ENCODE results near the gene MMP24OS. TPM values are rescaled to one million over a fixed set of nuclear protein-coding genes. Genes with fewer than 3 reads are reported as not detected.

MMP24OS gene
- total and polyA plus RNA-seq, 2 donors (not counting 1 experiment from before 2014, with no cell fraction given): 36.3 to 57.0 TPM

GRCh38 chr20:35302421-35303335, 24.8 kb upstream of the MMP24OS start:
- CTCF ChIA-PET: interaction anchor here (0.8 to 6.1 kb wide), 23 partner anchors 8 to 990 kb away, joined by 3 to 63 read pairs (median 3); partner anchors contain the start of genes EIF6, MMP24OS and NCOA6
- H3K79me2 ChIP-seq (ENCODE audit: control insufficient read depth, insufficient read depth, low read length): no peaks in the 10 kb centered on the region
- no peak overlapping the region for H3K4me3 Mint-ChIP-seq
- DNase-seq (no peak), ATAC-seq (ENCODE audit: low read depth) (no peak)
- intact Hi-C loops (cut with micrococcal nuclease): loop anchor here (1.0 to 10.0 kb wide), 3 partner anchors 27 to 580 kb away; no protein-coding TSS in a partner anchor
- H3K4me1 ChIP-seq (ENCODE audit: control insufficient read depth in 2 of 2, insufficient read depth in 2 of 2, low read length in 2 of 2): peaks cover 0 to 7% of the 10 kb centered on the region in 2 donors
- peaks cover 0 to 5% of the 10 kb centered on the region in 2 experiments for H3K36me3 ChIP-seq (replicated peaks in 1 of 2; ENCODE audit: control extremely low read depth in 1 of 2, control insufficient read depth in 1 of 2, extremely low read depth in 1 of 2, insufficient read depth in 2 of 2, low read length in 1 of 2)
- 90% methylated on average over 2 of the region's 6 CpGs for WGBS (ENCODE audit: insufficient coverage)
- no peaks in the 10 kb centered on the region for H3K9me3 Mint-ChIP-seq (ENCODE audit: insufficient read depth)
- no peak overlapping the region for H3K4me3 ChIP-seq (ENCODE audit: control extremely low read depth in 1 of 5, extremely low read depth in 1 of 5, insufficient read depth in 1 of 5, low read depth in 2 of 5, low read length in 4 of 5)
- TF ChIP-seq CTCF (IDR thresholded peaks at IDR 0.05): no peak
- no peak for TF ChIP-seq EZH2 (IDR thresholded peaks at IDR 0.05; ENCODE audit: borderline replicate concordance, insufficient read depth, low read depth, low read length, poor library complexity, severe bottlenecking)
- H3K9ac ChIP-seq (ENCODE audit: low read length): no peak overlapping the region
- H3K27ac ChIP-seq (ENCODE audit: low read length in 2 of 2): no peak overlapping the region
- POLR2A ChIA-PET: interaction anchor here (1.0 kb wide), 1 partner anchor 18 kb away, joined by 3 read pairs; the partner anchor contains the start of gene EIF6
- no peaks in the 10 kb centered on the region for H3K27me3 ChIP-seq (replicated peaks in 1 of 4; ENCODE audit: control extremely low read depth in 1 of 4, control insufficient read depth in 3 of 4, insufficient read depth in 4 of 4, low read length in 3 of 4)
- H3K27me3 Mint-ChIP-seq: no peaks in the 10 kb centered on the region
- H3K27ac Mint-ChIP-seq: no peak overlapping the region
- no peak overlapping the region for H3K4me2 ChIP-seq (replicated peaks; ENCODE audit: low read depth, low read length, poor library complexity, severe bottlenecking)
- H3K9me3 ChIP-seq (ENCODE audit: control extremely low read depth in 1 of 3, control insufficient read depth in 2 of 3, insufficient read depth in 1 of 3, low read length in 2 of 3): no peaks in the 10 kb centered on the region
- H3K4me1 Mint-ChIP-seq: peaks cover 5% of the 10 kb centered on the region
- no peak overlapping the region for H2AFZ ChIP-seq (ENCODE audit: insufficient read depth, low read depth, low read length, poor library complexity, severe bottlenecking)
- no peaks in the 10 kb centered on the region for H4K20me1 ChIP-seq (ENCODE audit: control insufficient read depth, insufficient read depth, low read length, poor library complexity, severe bottlenecking)

All from B cell (primary cell).